DMS79 (cell line): ENCODE measurements around the gene ZNF302.

Experiments used
- DNase-seq: peaks from one replicate; lab custom pipeline; 2025; lab: John Stamatoyannopoulos, UW

Gene ZNF302

GRCh38 chr19:34732612-34733211 is 55.2 kb downstream of the ZNF302 start:
- no peak for DNase-seq

DNA sequence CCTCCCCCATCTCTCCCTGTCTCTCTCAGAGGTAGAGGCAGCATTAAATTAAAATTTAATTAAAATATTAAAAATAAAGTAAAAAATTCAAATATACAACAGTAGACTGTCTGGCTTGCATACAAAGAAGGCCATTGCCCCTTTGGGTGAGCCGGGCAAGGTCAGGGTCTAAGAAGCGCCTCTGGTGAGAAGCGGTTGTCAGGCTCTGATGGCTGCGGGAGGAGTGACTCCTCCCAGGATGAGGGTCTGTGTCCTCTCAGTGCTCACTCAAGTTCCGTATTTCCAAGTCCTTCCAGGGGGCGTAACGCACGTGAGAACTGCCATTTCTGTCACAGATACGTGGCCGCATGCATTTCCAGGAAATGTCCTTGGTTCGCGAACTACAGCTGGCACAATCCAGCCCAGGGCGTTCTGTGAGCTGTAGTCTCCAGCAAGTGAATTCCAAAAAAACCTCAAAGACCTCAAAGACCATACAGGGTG is 55.8 kb downstream of the ZNF302 start:
- peak; percentile 75 for DNase-seq

DNA sequence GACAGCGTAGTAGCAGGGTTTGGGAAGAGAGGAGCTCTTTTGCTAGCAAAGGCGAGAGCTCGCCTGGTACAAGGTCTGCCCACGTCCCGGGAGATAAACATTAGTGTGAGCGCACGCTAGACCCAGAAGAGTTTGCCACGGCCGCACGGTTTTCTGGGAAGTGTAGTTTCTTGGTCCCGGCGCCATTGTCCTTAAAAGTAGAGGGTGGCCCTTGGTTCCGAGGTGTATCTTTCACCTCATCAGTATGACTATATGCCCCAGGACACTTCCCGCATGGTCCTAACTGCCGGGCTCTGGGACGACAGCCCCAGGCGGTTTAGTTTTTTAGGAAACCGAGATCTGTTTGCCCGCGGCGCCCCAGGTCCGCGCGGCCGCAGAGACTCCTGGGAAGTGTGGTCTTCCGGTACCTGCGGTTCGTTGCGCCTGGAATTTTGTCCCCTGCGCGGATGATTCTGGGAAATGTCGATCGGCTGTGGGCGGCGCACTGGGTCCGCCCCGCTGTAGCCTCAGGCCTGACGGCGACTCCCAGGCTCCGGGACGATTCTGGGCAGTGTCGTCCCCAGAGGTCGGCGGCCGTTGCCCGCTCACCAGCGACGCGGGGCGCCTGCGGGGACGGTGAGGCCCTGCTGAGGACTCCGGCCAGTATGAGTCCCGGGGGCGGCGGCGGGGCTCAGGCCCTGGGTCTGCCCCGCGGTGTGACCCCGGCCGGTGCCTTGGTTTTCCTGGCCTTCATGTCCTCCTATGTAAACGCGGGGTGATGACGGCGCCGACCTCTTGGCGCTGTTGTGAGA is 56.5 kb downstream of the ZNF302 start, which contains the start of gene ZNF181:
ZNF181 (plus strand) TSS at position 498 of the 791 bp plus-strand sequence. CDS start 795 bp downstream, outside the sequence.
- DNase-seq, result peak; percentile 84

- no peak for DNase-seq
Observed at GRCh38 chr19:34734537-34735103, 57.1 kb downstream of the ZNF302 start.
